GM10266 (cell line): ENCODE data around the gene DLGAP3.

Experiments
- DNase-seq: peaks from one replicate; pipeline ENCODE4 v3.0.0; 2012; ENCODE audit errors: extremely low spot score
- CTCF ChIP-seq: IDR thresholded peaks from 2 replicates; pipeline ENCODE4 v1.5.1; 2012; ENCODE audit warnings: mild to moderate bottlenecking, low read depth; ENCODE audit not compliant: control insufficient read depth, insufficient read depth; ENCODE audit errors: missing control alignments

Gene DLGAP3

GRCh38 chr1:34816778-34817177 lies 112.7 kb downstream of the DLGAP3 start:
- no peak for TF ChIP-seq CTCF
- DNase-seq: no peak

GRCh38 chr1:34816332-34816731 lies 113.1 kb downstream of the DLGAP3 start:
- TF ChIP-seq CTCF: no peak
- no peak for DNase-seq
